GM19351 (cell line): ENCODE measurements around the gene RFWD3.
"Not testable (repeated sequence)": the region's sequence is repeated elsewhere in the genome, so short reads cannot be mapped to it uniquely, and the experiment has no call there.

ENCODE experiments used
- ATAC-seq: cut with Tn5 transposase; IDR thresholded peaks from one replicate; pipeline ENCODE4 v1.9.1; 2021; ENCODE audit warnings: mild to moderate bottlenecking, moderate library complexity; ENCODE audit not compliant: unreplicated experiment

RFWD3 gene

GRCh38 chr16:74666010-74666421 lies 661 bp downstream of the RFWD3 start:
- no peak for ATAC-seq

GRCh38 chr16:74661064-74661463 lies 5.6 kb downstream of the RFWD3 start:
- no peak for ATAC-seq

- no peak for ATAC-seq
Measured at GRCh38 chr16:74660383-74660782, 6.3 kb downstream of the RFWD3 start.

- ATAC-seq, result no peak
Measured at GRCh38 chr16:74659041-74659440, 7.6 kb downstream of the RFWD3 start.

- ATAC-seq, result no peak
Measured at GRCh38 chr16:74657870-74658642, 8.6 kb downstream of the RFWD3 start.

GRCh38 chr16:74654536-74655050 lies 12.1 kb downstream of the RFWD3 start:
- ATAC-seq, result no peak

- ATAC-seq, result not testable (repeated sequence)
Measured at GRCh38 chr16:74652883-74653282, 13.8 kb downstream of the RFWD3 start.

GRCh38 chr16:74652249-74652648 lies 14.4 kb downstream of the RFWD3 start:
- ATAC-seq, result no peak

GRCh38 chr16:74651841-74652240 lies 14.8 kb downstream of the RFWD3 start:
- ATAC-seq, result no peak

GRCh38 chr16:74650966-74651567 lies 15.6 kb downstream of the RFWD3 start:
- ATAC-seq, result no peak

GRCh38 chr16:74649839-74650504 lies 16.7 kb downstream of the RFWD3 start:
- no peak for ATAC-seq

- no peak for ATAC-seq
Measured at GRCh38 chr16:74641969-74642368, 24.7 kb downstream of the RFWD3 start.

- ATAC-seq, result no peak
Measured at GRCh38 chr16:74637742-74638453, 28.8 kb downstream of the RFWD3 start.

GRCh38 chr16:74635303-74635702 lies 31.4 kb downstream of the RFWD3 start:
- no peak for ATAC-seq

- no peak for ATAC-seq
Measured at GRCh38 chr16:74633686-74634085, 33.0 kb downstream of the RFWD3 start.

GRCh38 chr16:74627506-74628220 lies 39.0 kb downstream of the RFWD3 start:
- ATAC-seq, result no peak

- ATAC-seq, result no peak
Measured at GRCh38 chr16:74626741-74627416, 39.8 kb downstream of the RFWD3 start.

GRCh38 chr16:74625500-74626350 lies 41.0 kb downstream of the RFWD3 start:
- no peak for ATAC-seq

GRCh38 chr16:74623839-74624235 lies 42.8 kb downstream of the RFWD3 start:
- ATAC-seq, result no peak
